Stimulated activated CD4-positive, alpha-beta T cell treated with anti-CD3 and anti-CD28 coated beads, Interleukin-1b, Interleukin-23, amount 100 ng/mL, for 24 hours (primary cell): ENCODE data around the gene KIAA0319L.
"Not testable (repeated sequence)": the region's sequence is repeated elsewhere in the genome, so short reads cannot be mapped to it uniquely, and the experiment has no call there.

Experiments used
- DNase-seq, 4 experiments: peaks; one replicate each; pipeline ENCODE4 v3.0.0-alpha.2; 2020; ENCODE audit warnings: low read depth in 4 of 4, low spot score in 1 of 4

Gene KIAA0319L

GRCh38 chr1:35499231-35499630 is 58.0 kb downstream of the KIAA0319L start:
- no peak for DNase-seq

- no peak for DNase-seq
Observed at GRCh38 chr1:35497571-35497970, 59.6 kb downstream of the KIAA0319L start.

GRCh38 chr1:35490250-35490649 is 67.0 kb downstream of the KIAA0319L start:
- DNase-seq: no peak

- DNase-seq: no peak
Observed at GRCh38 chr1:35488336-35488735, 68.9 kb downstream of the KIAA0319L start.

GRCh38 chr1:35486858-35487408 is 70.3 kb downstream of the KIAA0319L start:
- no peak for DNase-seq

- DNase-seq: no peak
Observed at GRCh38 chr1:35481229-35481628, 76.0 kb downstream of the KIAA0319L start.

GRCh38 chr1:35477870-35478269 is 79.3 kb downstream of the KIAA0319L start:
- no peak for DNase-seq

GRCh38 chr1:35475856-35476674 is 81.1 kb downstream of the KIAA0319L start:
- DNase-seq: no peak

GRCh38 chr1:35475356-35475755 is 81.8 kb downstream of the KIAA0319L start:
- no peak for DNase-seq

- DNase-seq: not testable (repeated sequence)
Observed at GRCh38 chr1:35473216-35473615, 84.0 kb downstream of the KIAA0319L start.

GRCh38 chr1:35470977-35471613 is 86.1 kb downstream of the KIAA0319L start:
- DNase-seq: no peak

GRCh38 chr1:35466120-35466519 is 91.1 kb downstream of the KIAA0319L start:
- no peak for DNase-seq

- DNase-seq: not testable (repeated sequence)
Observed at GRCh38 chr1:35463749-35464148, 93.5 kb downstream of the KIAA0319L start.

GRCh38 chr1:35463232-35463631 is 94.0 kb downstream of the KIAA0319L start:
- no peak for DNase-seq

GRCh38 chr1:35461966-35462651 is 95.1 kb downstream of the KIAA0319L start:
- DNase-seq: no peak

- no peak for DNase-seq
Observed at GRCh38 chr1:35460796-35461195, 96.4 kb downstream of the KIAA0319L start.

- no peak for DNase-seq
Observed at GRCh38 chr1:35454616-35455015, 102.6 kb downstream of the KIAA0319L start.

- no peak for DNase-seq
Observed at GRCh38 chr1:35454176-35454575, 103.0 kb downstream of the KIAA0319L start.

- no peak for DNase-seq
Observed at GRCh38 chr1:35453031-35453430, 104.2 kb downstream of the KIAA0319L start.

GRCh38 chr1:35452106-35452774 is 105.0 kb downstream of the KIAA0319L start:
- no peak for DNase-seq

- peak; percentile 59 to 64 (median 64) for DNase-seq
Observed at GRCh38 chr1:35451125-35451528, 106.1 kb downstream of the KIAA0319L start.
